ENCODE data around the gene PDE4D.

DNA sequence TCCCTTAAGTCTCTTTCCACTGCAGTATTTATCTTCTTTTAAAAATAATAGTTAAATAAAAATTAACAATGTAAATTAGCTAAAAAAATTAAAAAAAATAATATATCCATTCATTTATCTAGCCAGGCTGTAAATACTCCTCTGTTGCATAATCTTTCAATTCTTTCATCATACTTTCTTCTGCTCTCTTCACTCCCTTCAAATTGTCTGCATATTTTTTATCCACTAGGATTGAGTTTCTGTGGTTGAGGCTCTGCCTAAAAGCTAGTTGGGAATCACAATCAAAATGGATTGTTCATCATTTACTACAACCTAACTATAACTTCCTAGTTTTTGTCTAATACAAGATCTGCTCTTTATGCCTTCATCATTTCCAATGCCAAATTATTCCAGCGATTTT lies 182.2 kb downstream of the PDE4D start:
- TF ChIP-seq, protein P1, sequence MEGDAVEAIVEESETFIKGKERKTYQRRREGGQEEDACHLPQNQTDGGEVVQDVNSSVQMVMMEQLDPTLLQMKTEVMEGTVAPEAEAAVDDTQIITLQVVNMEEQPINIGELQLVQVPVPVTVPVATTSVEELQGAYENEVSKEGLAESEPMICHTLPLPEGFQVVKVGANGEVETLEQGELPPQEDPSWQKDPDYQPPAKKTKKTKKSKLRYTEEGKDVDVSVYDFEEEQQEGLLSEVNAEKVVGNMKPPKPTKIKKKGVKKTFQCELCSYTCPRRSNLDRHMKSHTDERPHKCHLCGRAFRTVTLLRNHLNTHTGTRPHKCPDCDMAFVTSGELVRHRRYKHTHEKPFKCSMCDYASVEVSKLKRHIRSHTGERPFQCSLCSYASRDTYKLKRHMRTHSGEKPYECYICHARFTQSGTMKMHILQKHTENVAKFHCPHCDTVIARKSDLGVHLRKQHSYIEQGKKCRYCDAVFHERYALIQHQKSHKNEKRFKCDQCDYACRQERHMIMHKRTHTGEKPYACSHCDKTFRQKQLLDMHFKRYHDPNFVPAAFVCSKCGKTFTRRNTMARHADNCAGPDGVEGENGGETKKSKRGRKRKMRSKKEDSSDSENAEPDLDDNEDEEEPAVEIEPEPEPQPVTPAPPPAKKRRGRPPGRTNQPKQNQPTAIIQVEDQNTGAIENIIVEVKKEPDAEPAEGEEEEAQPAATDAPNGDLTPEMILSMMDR (IDR thresholded peaks at IDR 0.05), result no peak
- TF ChIP-seq, protein P2, sequence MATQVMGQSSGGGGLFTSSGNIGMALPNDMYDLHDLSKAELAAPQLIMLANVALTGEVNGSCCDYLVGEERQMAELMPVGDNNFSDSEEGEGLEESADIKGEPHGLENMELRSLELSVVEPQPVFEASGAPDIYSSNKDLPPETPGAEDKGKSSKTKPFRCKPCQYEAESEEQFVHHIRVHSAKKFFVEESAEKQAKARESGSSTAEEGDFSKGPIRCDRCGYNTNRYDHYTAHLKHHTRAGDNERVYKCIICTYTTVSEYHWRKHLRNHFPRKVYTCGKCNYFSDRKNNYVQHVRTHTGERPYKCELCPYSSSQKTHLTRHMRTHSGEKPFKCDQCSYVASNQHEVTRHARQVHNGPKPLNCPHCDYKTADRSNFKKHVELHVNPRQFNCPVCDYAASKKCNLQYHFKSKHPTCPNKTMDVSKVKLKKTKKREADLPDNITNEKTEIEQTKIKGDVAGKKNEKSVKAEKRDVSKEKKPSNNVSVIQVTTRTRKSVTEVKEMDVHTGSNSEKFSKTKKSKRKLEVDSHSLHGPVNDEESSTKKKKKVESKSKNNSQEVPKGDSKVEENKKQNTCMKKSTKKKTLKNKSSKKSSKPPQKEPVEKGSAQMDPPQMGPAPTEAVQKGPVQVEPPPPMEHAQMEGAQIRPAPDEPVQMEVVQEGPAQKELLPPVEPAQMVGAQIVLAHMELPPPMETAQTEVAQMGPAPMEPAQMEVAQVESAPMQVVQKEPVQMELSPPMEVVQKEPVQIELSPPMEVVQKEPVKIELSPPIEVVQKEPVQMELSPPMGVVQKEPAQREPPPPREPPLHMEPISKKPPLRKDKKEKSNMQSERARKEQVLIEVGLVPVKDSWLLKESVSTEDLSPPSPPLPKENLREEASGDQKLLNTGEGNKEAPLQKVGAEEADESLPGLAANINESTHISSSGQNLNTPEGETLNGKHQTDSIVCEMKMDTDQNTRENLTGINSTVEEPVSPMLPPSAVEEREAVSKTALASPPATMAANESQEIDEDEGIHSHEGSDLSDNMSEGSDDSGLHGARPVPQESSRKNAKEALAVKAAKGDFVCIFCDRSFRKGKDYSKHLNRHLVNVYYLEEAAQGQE (IDR thresholded peaks at IDR 0.05; ENCODE audit: insufficient read depth in 1 of 2, low read depth in 2 of 2, low read length in 1 of 2), result no peak
